IPS DF 6.9 (cell line): ENCODE results near the gene RPL10.

Source experiments
- DNase-seq: peaks from one replicate; pipeline ENCODE4 v3.0.0-alpha.2; 2013; ENCODE audit warnings: low read depth, low spot score
- H3K27ac ChIP-seq: one replicate; pipeline ENCODE4 v1.5.1; 2013; ENCODE audit warnings: low read length, control low read depth
- H3K27me3 ChIP-seq: 2 replicates; pipeline ENCODE4 v1.6.1; 2013; ENCODE audit warnings: mild to moderate bottlenecking, low read length; ENCODE audit not compliant: control insufficient read depth, insufficient read depth
- H3K36me3 ChIP-seq: 2 replicates; pipeline ENCODE4 v1.6.1; 2013; ENCODE audit warnings: low read length; ENCODE audit not compliant: control insufficient read depth, insufficient read depth
- H3K4me1 ChIP-seq: 2 replicates; pipeline ENCODE4 v1.6.1; 2013; ENCODE audit warnings: low read length; ENCODE audit not compliant: control insufficient read depth, insufficient read depth
- H3K4me3 ChIP-seq: 2 replicates; pipeline ENCODE4 v1.5.1; 2013; ENCODE audit warnings: mild to moderate bottlenecking, low read length
- H3K9me3 ChIP-seq: 2 replicates; pipeline ENCODE4 v1.6.1; 2013; ENCODE audit warnings: low read length, inconsistent platforms; ENCODE audit not compliant: control insufficient read depth, insufficient read depth
- WGBS: extraction: QIAGEN DNeasy Blood & Tissue Kit; methylation state at CpG from one replicate; pipeline ENCODE4 v1.1.7; 2013; ENCODE audit warnings: mixed read lengths, missing lambda C conversion rate; ENCODE audit not compliant: insufficient read length, insufficient coverage; 5-methylcytosine and 5-hydroxymethylcytosine counted together

Gene RPL10

DNA sequence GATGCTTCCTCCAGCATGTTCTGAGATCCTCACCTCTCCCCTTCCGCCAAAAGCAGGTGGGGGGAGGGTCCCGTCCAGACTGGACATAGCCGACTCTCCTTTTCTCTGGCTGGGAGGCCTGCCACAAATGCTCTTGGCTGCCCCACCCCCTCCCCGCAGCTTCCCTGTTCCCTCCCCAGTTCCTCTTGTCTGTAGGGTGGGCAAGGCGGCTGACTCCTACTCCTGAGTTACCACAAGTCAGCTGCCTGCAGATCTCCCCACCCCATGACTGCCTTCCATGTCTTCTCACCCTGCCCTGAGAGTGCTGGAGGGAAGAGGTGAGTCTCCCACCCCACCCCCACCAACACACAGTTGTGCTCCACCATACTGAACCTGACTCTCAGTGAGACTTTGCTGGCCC is 33.2 kb downstream of the RPL10 start:
- Histone ChIP-seq H3K9me3 (no peaks in the 10 kb centered on the region), H3K36me3 (peaks cover 12% of the 10 kb centered on the region), H3K27ac (no peak overlapping the region), H3K27me3 (no peaks in the 10 kb centered on the region), H3K4me1 (no peaks in the 10 kb centered on the region), H3K4me3 (no peak overlapping the region)
- no peak for DNase-seq
- no CpG with 5 or more reads among the region's 5 CpGs for WGBS

DNA sequence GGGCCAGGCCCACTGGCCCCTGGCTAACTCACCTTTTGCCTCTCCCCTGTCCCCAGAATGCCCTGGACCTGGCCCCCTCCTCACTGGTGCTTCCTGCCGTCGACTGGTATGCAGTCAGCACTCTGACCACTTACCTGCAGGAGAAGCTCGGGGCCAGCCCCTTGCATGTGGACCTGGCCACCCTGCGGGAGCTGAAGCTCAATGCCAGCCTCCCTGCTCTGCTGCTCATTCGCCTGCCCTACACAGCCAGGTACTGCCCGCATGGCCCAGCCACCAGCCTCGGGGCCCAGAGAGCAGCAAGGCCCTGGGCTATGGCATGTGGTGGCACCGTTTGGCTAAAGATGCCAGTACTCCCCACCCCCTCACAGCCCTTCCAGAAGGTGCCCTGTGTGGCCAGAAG is 34.0 kb downstream of the RPL10 start:
- no peak for DNase-seq
- H3K4me3 ChIP-seq: no peak overlapping the region
- H3K27me3 ChIP-seq: no peaks in the 10 kb centered on the region
- no peaks in the 10 kb centered on the region for H3K9me3 ChIP-seq
- H3K27ac ChIP-seq: no peak overlapping the region
- H3K4me1 ChIP-seq: no peaks in the 10 kb centered on the region
- peaks cover 12% of the 10 kb centered on the region for H3K36me3 ChIP-seq
- no CpG with 5 or more reads among the region's 8 CpGs for WGBS

DNA sequence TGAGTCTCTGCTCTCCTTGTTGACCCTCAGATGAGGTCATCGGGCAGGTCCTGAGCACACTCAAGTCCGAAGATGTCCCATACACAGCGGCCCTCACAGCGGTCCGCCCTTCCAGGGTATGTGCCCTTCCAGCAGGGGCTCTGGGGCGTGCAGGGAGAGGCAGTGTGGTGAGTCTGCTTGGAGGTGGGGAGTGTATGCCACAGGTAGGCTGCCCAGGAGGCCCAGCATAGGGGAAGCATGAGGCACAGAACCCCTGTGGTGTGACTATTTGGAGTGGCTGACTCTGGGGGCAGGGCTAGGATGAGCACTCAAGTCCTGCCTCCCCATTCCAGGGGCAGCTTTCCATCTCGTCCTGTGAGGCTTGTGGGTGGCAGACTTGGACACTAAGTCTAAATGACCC is 35.4 kb downstream of the RPL10 start:
- H3K4me3 ChIP-seq: no peak overlapping the region
- H3K27me3 ChIP-seq: no peaks in the 10 kb centered on the region
- H3K9me3 ChIP-seq: no peaks in the 10 kb centered on the region
- H3K27ac ChIP-seq: no peak overlapping the region
- no CpG with 5 or more reads among the region's 7 CpGs for WGBS
- no peaks in the 10 kb centered on the region for H3K4me1 ChIP-seq
- H3K36me3 ChIP-seq: peaks cover 12% of the 10 kb centered on the region
- no peak for DNase-seq

- Histone ChIP-seq H3K36me3 (peaks cover 13% of the 10 kb centered on the region), H3K4me1 (no peaks in the 10 kb centered on the region), H3K4me3 (no peak overlapping the region), H3K27me3 (no peaks in the 10 kb centered on the region), H3K9me3 (no peaks in the 10 kb centered on the region), H3K27ac (no peak overlapping the region)
- WGBS: no CpG with 5 or more reads among the region's 7 CpGs
- DNase-seq: no peak
Measured at GRCh38 chrX:154434394-154435168, 36.4 kb downstream of the RPL10 start.

DNA sequence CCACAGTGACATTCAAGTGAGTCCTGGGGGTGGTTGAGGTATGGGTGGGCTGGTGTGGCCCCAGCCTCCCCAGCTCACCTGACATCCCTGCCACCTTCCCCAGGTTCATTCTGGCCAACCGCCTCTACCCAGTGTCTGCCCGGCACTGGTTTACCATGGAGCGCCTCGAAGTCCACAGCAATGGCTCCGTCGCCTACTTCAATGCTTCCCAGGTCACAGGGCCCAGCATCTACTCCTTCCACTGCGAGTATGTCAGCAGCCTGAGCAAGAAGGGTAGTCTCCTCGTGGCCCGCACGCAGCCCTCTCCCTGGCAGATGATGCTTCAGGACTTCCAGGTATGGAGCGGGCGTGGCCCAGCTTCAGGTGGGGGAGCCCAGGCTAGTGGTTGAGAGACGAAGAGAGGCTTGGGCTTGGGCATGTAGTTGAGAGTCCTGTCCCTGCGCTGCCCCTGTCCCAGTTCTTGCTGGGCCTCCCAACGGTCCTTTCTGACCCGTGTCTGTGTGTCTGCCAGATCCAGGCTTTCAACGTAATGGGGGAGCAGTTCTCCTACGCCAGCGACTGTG is 37.1 kb downstream of the RPL10 start:
- no peaks in the 10 kb centered on the region for H3K27me3 ChIP-seq
- WGBS: no CpG with 5 or more reads among the region's 19 CpGs
- peaks cover 15% of the 10 kb centered on the region for H3K36me3 ChIP-seq
- H3K27ac ChIP-seq: no peak overlapping the region
- DNase-seq: no peak
- no peaks in the 10 kb centered on the region for H3K9me3 ChIP-seq
- H3K4me3 ChIP-seq: no peak overlapping the region
- H3K4me1 ChIP-seq: no peaks in the 10 kb centered on the region

DNA sequence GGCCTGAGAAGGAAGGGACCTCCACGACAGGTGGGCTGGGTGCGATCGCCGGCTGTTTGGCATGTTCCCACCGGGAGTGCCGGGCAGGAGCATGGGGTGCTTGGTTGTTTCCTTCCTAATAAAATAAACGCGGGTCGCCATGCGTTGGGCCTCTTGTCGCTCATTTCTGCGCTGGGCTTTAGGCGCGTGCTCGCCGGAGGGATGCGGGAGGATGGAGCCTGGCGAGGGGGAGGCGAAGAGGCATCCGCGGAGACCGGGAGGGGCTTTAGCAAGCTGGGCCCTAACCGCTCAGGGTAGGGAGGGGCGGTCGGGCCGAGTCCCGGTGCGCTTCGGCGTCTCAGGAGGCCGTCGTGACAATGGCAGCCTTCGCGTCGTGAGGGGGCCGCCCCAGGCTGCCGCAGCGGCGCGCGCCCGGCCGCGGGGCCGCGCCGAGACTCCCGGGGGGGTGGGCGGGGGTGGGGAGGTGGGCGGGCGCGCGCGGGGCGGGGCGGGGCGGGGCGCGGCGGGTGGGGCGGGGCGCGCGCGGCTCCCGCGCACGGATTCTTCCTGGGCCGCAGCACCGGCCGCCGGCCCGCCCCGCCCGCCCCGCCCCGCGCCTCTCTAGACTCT is 38.3 kb downstream of the RPL10 start:
- DNase-seq: no peak
- Histone ChIP-seq H3K27me3 (no peaks in the 10 kb centered on the region), H3K4me1 (no peaks in the 10 kb centered on the region), H3K27ac (no peak overlapping the region), H3K9me3 (no peaks in the 10 kb centered on the region), H3K4me3 (peak overlapping the region; percentile 97; the same call in 1 of the 2 replicates), H3K36me3 (peaks cover 20% of the 10 kb centered on the region)
- WGBS: no CpG with 5 or more reads among the region's 78 CpGs

GRCh38 chrX:154436983-154437752 is 39.0 kb downstream of the RPL10 start, which contains the start of gene GDI1:
Gene GDI1, plus strand, starts transcription at chrX:154437154. Its CDS starts 101 bp downstream, at chrX:154437255.
- Histone ChIP-seq H3K27me3 (no peaks in the 10 kb centered on the region), H3K4me3 (peak within 1 kb of the TSS; percentile 97; the same call in 1 of the 2 replicates), H3K9me3 (no peaks in the 10 kb centered on the region), H3K27ac (no peak within 1 kb of the TSS), H3K4me1 (no peaks in the 10 kb centered on the region), H3K36me3 (peaks cover 25% of the 10 kb centered on the region)
- no CpG with 5 or more reads among the region's 93 CpGs for WGBS
- no peak for DNase-seq

GRCh38 chrX:154437971-154438893 is 40.1 kb downstream of the RPL10 start:
- peak overlapping the region; percentile 97; the same call in 1 of the 2 replicates for H3K4me3 ChIP-seq
- peaks cover 26% of the 10 kb centered on the region for H3K36me3 ChIP-seq
- no peak for DNase-seq
- no peaks in the 10 kb centered on the region for H3K9me3 ChIP-seq
- H3K4me1 ChIP-seq: no peaks in the 10 kb centered on the region
- no peak overlapping the region for H3K27ac ChIP-seq
- WGBS: no CpG with 5 or more reads among the region's 28 CpGs
- H3K27me3 ChIP-seq: no peaks in the 10 kb centered on the region

- H3K27ac ChIP-seq: no peak overlapping the region
- no CpG with 5 or more reads among the region's 18 CpGs for WGBS
- H3K9me3 ChIP-seq: no peaks in the 10 kb centered on the region
- H3K4me1 ChIP-seq: peaks cover 2% of the 10 kb centered on the region; the same call in 1 of the 2 replicates
- peaks cover 20% of the 10 kb centered on the region for H3K36me3 ChIP-seq
- H3K27me3 ChIP-seq: no peaks in the 10 kb centered on the region
- DNase-seq: no peak
- H3K4me3 ChIP-seq: no peak overlapping the region
Measured at GRCh38 chrX:154439841-154440240, 41.7 kb downstream of the RPL10 start.
